HL-60 (cell line): ENCODE data around the gene GDPD1.

Source experiments
- DNase-seq, 2 experiments: peaks; one replicate each; pipeline ENCODE4 v3.0.0-alpha.2; 2010 to 2020; ENCODE audit warnings: low read depth in 1 of 2, low spot score in 1 of 2
- H3K27ac ChIP-seq: fragments of 250-450 bp; sonication (Bioruptor Pico); replicated peaks from 2 replicates; pipeline ENCODE4 v1.5.1; 2020; ENCODE audit warnings: mild to moderate bottlenecking, moderate library complexity
- H3K27me3 ChIP-seq: fragments of 250-450 bp; sonication (Bioruptor Pico); 2 replicates; pipeline ENCODE4 v1.5.1; 2021; ENCODE audit warnings: mild to moderate bottlenecking, moderate library complexity; ENCODE audit not compliant: insufficient read depth, poor library complexity, severe bottlenecking
- H3K4me3 ChIP-seq: replicated peaks from 2 replicates; pipeline ENCODE4 v1.5.1; 2011; ENCODE audit warnings: mild to moderate bottlenecking, control low read depth, low read length; ENCODE audit not compliant: insufficient read depth
- GABPA ChIP-seq: IDR thresholded peaks from 2 replicates; pipeline ENCODE4 v1.6.1; 2012; ENCODE audit warnings: low read depth
- POLR2AphosphoS5 ChIP-seq: IDR thresholded peaks from 2 replicates; pipeline ENCODE4 v1.6.1; 2012; ENCODE audit warnings: low read depth
- SPI1 ChIP-seq: IDR thresholded peaks from 2 replicates; pipeline ENCODE4 v1.6.1; 2012; ENCODE audit warnings: low read depth, mild to moderate bottlenecking, borderline replicate concordance
- TF ChIP-seq, protein P1 (sequence below): IDR thresholded peaks from one replicate; pipeline ENCODE4 v1.5.1; 2011; ENCODE audit warnings: low read length, control low read depth, inconsistent platforms; ENCODE audit not compliant: insufficient read depth
- TF ChIP-seq, protein P2 (sequence below): IDR thresholded peaks from 2 replicates; pipeline ENCODE4 v1.6.1; 2012; ENCODE audit warnings: low read depth; ENCODE audit not compliant: insufficient replicate concordance

GDPD1 gene

DNA sequence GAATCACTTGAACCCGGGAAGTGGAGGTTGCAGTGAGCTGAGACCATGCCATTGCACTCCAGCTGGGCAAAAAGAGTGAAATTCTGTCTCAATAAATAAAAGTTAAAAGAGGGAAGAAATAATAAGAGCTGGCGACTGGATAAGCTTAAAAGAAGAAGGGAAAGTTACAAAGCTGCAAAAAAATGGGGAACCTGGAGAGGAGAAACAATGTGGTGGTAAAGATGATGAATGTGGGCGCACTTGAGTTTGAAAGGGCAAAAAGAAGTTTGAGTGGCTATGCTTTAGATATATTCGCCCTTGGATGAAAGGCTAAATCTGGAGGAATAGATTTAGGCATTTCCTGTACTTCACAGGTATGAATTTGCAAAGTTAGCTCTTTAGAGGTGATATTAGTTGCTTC, 58.1 kb downstream of the GDPD1 start:
- Histone ChIP-seq H3K27ac (no peak overlapping the region), H3K27me3 (no peaks in the 10 kb centered on the region), H3K4me3 (no peak overlapping the region)
- DNase-seq = peak in 1 of 2 experiments; percentile 7
- TF ChIP-seq, protein P1, sequence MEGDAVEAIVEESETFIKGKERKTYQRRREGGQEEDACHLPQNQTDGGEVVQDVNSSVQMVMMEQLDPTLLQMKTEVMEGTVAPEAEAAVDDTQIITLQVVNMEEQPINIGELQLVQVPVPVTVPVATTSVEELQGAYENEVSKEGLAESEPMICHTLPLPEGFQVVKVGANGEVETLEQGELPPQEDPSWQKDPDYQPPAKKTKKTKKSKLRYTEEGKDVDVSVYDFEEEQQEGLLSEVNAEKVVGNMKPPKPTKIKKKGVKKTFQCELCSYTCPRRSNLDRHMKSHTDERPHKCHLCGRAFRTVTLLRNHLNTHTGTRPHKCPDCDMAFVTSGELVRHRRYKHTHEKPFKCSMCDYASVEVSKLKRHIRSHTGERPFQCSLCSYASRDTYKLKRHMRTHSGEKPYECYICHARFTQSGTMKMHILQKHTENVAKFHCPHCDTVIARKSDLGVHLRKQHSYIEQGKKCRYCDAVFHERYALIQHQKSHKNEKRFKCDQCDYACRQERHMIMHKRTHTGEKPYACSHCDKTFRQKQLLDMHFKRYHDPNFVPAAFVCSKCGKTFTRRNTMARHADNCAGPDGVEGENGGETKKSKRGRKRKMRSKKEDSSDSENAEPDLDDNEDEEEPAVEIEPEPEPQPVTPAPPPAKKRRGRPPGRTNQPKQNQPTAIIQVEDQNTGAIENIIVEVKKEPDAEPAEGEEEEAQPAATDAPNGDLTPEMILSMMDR = no peak
- TF ChIP-seq SPI1 = 0 out of 2 replicates have a peak, but pooled peaks have one; percentile 7

DNA sequence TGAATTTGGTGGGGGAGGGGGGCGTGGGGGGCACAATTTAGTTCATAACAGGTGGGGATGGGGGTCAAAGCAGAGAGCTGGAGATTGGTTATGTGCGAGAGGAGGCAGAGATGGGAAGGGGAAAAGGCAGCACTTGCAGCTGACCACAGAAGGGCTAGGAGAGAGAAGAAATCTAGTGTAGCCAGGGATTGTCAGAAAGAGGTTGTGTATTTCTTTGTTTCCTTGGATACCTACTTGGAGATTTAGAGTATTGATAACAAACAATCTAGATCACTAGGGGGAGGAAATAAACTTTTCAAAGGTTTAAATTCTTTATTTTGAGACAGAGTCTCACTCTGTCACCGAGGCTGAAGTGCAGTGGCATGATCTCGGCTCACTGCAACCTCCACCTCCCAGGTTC, 64.0 kb downstream of the GDPD1 start:
- Histone ChIP-seq H3K27me3 (no peaks in the 10 kb centered on the region), H3K4me3 (no peak overlapping the region), H3K27ac (no peak overlapping the region)
- TF ChIP-seq, protein P1 = no peak
- no peak for TF ChIP-seq POLR2AphosphoS5
- no peak for TF ChIP-seq SPI1
- TF ChIP-seq, protein P2, sequence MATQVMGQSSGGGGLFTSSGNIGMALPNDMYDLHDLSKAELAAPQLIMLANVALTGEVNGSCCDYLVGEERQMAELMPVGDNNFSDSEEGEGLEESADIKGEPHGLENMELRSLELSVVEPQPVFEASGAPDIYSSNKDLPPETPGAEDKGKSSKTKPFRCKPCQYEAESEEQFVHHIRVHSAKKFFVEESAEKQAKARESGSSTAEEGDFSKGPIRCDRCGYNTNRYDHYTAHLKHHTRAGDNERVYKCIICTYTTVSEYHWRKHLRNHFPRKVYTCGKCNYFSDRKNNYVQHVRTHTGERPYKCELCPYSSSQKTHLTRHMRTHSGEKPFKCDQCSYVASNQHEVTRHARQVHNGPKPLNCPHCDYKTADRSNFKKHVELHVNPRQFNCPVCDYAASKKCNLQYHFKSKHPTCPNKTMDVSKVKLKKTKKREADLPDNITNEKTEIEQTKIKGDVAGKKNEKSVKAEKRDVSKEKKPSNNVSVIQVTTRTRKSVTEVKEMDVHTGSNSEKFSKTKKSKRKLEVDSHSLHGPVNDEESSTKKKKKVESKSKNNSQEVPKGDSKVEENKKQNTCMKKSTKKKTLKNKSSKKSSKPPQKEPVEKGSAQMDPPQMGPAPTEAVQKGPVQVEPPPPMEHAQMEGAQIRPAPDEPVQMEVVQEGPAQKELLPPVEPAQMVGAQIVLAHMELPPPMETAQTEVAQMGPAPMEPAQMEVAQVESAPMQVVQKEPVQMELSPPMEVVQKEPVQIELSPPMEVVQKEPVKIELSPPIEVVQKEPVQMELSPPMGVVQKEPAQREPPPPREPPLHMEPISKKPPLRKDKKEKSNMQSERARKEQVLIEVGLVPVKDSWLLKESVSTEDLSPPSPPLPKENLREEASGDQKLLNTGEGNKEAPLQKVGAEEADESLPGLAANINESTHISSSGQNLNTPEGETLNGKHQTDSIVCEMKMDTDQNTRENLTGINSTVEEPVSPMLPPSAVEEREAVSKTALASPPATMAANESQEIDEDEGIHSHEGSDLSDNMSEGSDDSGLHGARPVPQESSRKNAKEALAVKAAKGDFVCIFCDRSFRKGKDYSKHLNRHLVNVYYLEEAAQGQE = no peak
- no peak for TF ChIP-seq GABPA
- no peak for DNase-seq

DNA sequence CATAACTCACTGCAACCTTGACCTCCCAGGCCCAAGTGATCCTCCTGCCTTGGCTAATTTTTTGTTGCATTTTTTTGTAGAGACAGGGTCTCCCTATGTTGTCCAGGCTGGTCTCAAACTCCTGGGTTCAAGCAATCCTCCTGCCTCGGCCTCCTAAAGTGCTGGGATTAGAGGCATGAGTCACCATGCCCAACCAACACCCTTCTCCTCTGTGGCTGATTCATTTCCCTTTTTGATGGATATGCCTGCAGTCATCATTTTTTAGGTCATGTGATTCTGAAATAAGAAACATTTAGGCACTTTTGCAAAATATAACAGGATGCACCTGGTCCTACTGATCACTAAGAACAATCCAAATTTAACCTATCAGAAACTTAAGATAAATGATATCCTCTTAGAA, 67.1 kb downstream of the GDPD1 start:
- peak; percentile 41; the same call in 1 of the 2 replicates for TF ChIP-seq SPI1
- TF ChIP-seq, protein P1 = no peak
- peak; percentile 22 to 26 for DNase-seq
- Histone ChIP-seq H3K27me3 (no peaks in the 10 kb centered on the region), H3K27ac (no peak overlapping the region), H3K4me3 (no peak overlapping the region)

DNA sequence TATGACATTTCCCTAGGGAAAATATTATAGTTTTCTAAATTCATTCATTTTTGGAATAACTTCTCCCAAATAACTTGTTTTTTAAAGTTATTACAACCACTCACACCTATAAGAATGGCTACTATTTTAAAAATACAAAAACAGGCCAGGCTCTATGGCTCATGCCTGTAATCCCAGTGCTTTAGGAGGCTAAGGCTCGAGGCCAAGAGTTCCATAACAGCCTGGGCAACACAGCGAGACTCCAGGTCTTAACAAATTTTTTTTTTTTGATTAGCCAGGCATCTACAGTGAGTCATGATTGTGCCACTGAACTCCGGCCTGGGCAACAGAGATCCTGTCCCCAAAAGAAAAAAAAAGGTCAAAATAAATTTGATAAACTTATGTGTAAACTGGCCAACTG, 67.6 kb downstream of the GDPD1 start:
- TF ChIP-seq SPI1 (no peak), GABPA (no peak), POLR2AphosphoS5 (no peak)
- TF ChIP-seq, protein P2 = no peak
- TF ChIP-seq, protein P1 = no peak

More for the DNA sequence above, 67.6 kb downstream of the GDPD1 start:
- no peaks in the 10 kb centered on the region for H3K27me3 ChIP-seq
- no peak overlapping the region for H3K4me3 ChIP-seq
- DNase-seq = no peak
- H3K27ac ChIP-seq = no peak overlapping the region
